Measurements from ENCODE around the gene CYB5R4. TPM values are rescaled to one million over a fixed set of nuclear protein-coding genes. Genes with fewer than 3 reads are reported as not detected.

CYB5R4 gene
- 10.4 TPM for polyA plus RNA-seq (ENCODE audit: insufficient read length)

DNA sequence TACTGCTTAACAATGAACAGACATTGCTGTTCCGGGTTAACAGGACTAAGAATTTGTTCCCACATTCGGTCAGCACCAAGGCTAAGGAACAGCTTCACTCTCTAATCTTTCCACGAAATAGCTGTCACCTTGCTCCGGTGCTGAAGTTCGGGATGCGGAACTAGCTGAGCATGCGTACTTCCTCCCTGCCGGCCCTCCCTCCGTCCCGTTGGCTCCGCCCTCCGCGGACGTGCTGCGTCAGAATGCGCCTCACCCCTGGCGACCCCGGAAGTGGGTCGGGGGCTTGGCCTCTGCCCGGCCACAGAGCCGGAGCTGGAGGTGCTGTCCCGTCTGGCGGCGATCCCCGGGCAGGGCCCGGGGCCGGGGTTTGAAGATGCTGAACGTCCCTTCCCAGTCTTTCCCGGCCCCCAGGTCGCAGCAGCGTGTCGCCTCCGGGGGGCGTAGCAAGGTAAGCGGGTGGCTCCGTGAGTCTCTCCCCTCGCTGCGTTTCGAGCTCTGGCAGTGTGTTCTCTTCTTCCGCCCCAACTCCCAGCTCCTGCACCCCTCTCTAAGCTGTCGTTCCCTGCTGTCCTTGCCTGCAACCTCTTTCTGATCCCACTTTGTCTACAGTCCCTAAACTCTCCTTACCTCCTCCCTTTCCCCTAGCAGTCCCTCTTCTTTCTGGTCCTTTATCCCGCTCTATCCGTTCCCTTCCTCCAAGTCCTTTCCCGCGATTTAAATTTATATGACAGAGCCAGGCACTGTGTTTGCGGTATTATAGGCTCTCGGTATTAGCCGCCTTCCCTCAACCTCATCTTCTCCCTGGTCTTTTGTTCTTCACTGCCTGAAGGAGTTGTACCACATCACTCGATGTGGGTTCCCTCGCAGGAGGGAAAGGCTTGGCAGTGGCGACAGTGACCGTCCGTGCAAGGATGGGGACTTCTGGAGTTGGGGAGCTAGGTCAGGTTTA is at the start of gene CYB5R4:
Gene CYB5R4, plus strand, starts transcription at position 280 of the 949 bp plus-strand sequence. Its CDS starts 94 bp downstream, at position 374.
- DNase-seq (ENCODE audit: low read depth) = peak; percentile 91

- no peak for DNase-seq (ENCODE audit: low read depth)
Observed at GRCh38 chr6:83812595-83812994, 46.9 kb upstream of the CYB5R4 start.

DNA sequence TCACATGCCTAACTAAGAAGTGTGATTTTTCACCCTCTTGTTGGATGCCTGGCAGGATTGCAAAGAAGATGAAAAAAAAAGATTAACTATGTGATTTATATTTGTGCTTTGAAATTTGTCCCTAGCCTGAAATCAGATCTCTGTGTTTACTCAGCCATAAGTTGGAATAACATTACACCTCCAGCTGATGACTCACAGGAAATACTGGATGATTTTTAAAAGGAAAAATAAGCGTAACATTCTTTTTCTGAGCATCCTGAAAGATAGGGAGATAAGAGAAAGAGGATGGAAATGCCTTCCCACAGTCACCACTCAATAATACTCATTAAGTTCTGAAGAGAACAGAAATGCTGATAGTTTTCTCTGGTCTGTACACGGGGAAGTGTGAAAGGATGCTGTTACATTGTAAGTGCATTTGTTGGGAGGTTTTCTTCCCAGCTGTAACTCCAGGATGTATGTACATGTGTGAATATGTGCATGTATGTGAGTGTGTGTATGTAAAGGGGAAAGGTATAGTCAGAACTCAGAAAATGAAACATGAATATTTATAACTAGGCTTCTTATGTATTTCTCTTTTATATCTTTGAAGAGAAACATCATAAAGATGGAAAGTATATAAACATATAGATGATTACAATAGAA is 43.7 kb upstream of the CYB5R4 start:
- no peak for DNase-seq (ENCODE audit: low read depth)

GRCh38 chr6:83822629-83823169 is 36.8 kb upstream of the CYB5R4 start:
- no peak for DNase-seq (ENCODE audit: low read depth)

GRCh38 chr6:83824388-83824801 is 35.1 kb upstream of the CYB5R4 start:
- no peak for DNase-seq (ENCODE audit: low read depth)

DNA sequence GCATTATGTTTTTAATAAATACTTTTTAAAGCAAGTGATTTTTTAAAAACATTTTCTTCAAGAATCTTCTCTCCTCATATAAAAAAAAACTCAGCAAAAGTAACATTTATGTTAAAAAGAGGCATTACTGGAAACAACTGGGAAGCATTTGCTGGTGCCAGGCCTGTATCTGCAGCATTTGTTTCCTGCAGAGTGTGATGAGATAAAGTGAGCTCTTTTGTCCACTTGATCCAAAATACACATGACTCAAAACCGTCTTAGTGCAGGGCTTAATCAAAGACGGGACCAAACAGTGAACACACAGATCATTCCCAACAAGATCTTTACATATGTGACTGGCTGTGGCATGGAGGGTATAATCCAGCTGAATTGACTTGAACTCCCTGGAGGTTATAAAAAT is 34.7 kb upstream of the CYB5R4 start:
- DNase-seq (ENCODE audit: low read depth) = no peak

- no peak for DNase-seq (ENCODE audit: low read depth)
Observed at GRCh38 chr6:83827050-83827449, 32.4 kb upstream of the CYB5R4 start.

DNA sequence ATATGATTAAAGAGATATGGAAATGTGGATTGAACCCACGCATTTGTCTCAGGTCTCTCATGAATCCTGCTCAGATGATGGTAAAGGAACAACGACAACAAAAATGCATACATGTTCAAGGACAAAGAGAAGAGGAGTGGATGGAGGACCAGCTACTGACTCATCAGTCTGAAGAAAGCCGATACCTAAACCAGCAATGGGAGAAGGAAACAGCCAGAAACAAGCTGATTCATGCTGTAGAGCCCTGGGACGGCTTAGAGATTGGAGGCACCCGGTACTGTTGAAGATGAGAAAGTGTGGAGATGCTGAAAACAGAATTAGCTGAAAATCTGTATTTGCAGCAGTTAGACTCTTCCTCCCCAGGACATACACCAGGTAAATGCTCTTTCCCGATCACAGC is 20.8 kb upstream of the CYB5R4 start:
- no peak for DNase-seq (ENCODE audit: low read depth)

DNA sequence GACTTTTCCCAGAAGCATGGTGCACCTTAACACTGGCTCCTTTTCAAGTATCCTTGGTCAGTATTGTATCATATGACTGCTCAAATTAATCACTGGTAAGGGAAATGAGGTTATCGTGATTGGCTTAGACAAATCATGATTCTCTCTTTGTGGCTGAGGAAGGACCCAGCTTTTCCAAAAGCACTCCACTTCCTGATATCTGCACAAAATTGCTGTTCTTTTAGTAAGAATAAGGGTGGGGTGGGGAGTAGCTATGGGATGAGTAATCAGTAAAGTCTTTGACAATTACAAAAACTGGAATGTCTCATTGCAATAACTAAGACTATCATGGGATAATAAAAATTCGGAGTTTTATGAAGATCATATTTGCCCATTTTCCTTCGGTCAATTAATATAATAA is 15.3 kb upstream of the CYB5R4 start:
- no peak for DNase-seq (ENCODE audit: low read depth)

DNA sequence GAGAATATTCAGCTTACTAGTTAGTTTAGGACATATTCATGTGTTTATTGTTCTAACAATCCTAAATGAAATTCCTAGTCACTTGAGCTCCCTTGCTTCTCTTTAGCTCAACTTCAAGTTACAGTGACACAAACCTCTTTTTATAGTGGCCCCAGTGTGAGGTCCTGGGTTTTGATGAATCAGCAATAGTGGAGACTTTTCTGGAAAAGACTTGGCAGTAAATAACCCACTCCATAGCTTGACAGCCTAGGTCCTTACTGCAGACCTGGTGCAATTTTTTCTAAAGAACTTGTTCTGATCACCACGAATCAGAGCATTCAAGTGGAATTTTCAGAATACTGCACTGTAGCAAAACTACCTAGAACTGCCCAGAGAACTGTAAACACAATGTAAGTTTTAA is 13.2 kb upstream of the CYB5R4 start:
- no peak for DNase-seq (ENCODE audit: low read depth)

GRCh38 chr6:83847179-83847578 is 12.3 kb upstream of the CYB5R4 start:
- no peak for DNase-seq (ENCODE audit: low read depth)

DNA sequence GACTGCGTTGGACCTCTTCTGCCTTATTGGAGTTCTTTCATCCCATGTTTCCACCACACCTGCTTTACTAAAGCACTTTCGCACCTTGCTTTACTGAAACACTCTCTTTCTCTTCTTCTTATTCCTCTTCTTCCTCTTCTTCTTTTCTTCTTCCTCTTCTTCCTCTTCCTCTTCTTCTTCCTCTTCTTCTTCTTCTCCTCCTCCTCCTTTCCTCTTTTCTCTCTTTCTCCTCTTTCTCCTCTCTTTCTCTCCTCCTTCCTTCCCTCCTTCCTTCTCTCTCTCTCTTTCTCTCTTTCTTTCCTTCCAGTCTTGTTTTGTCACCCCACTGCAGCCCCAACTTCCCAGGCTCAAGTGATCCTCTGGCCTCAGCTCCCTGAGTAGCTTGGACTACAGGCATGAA is 10.4 kb upstream of the CYB5R4 start:
- no peak for DNase-seq (ENCODE audit: low read depth)

DNA sequence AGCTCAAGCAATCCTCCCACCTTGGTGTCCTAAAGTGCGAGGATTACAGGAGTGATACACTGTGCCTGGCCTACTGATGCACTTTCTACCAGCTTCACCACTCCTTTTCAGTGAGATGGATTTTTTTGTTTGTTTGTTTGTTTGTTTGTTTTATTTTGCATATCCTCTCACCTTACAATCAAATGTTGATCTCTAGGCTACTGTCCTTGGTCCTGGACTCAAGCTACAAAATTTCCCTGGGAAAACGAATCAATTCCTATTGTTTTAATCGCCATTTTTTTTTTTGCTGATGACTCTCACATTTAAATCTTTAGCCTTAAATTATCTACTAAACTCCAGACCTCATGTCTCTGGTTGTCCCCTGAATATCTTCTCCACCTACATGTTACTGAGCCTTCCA is 9.9 kb upstream of the CYB5R4 start:
- no peak for DNase-seq (ENCODE audit: low read depth)

GRCh38 chr6:83852528-83853177 is 6.8 kb upstream of the CYB5R4 start:
- DNase-seq (ENCODE audit: low read depth) = no peak

DNA sequence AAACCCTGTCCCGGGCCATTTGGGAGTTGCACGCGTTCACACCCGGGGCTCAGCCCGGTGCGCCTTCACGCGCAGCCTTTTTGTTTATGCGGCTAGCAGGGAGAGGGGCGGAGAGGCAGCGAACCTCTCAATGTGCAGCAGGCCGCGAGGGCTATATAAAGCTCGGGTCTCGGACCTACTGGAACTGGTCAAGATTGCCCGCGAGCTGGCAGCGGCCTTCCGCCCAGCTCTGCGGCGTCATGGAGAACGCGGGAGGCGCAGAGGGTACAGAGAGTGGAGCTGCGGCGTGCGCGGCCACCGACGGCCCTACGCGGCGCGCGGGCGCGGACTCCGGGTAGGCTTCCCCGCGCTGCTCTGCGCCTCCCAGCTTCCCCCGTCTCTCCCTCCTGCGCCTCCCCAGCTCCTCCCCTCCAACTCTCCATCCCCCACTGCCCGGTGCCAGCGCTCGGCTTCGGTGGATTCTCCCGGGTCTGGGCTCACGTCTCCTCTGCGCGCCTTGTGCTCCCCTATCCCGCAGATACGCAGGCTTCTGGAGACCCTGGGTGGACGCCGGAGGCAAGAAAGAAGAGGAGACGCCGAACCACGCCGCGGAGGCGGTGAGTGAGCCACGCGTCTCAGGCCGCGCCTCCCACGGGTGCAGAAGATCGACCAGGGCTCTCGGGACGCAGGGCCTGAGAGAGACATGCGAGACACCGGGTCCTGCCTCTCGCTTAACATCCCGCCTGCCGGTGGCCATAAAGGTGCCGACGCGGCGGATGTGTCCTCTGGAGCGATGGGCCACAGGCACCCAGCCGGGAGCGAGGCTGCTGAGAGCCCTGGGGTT is 6.1 kb upstream of the CYB5R4 start, which contains the start of gene RIPPLY2:
Gene RIPPLY2, plus strand, starts transcription at position 183 of the 823 bp plus-strand sequence. Its CDS starts 57 bp downstream, at position 240.
- DNase-seq (ENCODE audit: low read depth) = no peak

DNA sequence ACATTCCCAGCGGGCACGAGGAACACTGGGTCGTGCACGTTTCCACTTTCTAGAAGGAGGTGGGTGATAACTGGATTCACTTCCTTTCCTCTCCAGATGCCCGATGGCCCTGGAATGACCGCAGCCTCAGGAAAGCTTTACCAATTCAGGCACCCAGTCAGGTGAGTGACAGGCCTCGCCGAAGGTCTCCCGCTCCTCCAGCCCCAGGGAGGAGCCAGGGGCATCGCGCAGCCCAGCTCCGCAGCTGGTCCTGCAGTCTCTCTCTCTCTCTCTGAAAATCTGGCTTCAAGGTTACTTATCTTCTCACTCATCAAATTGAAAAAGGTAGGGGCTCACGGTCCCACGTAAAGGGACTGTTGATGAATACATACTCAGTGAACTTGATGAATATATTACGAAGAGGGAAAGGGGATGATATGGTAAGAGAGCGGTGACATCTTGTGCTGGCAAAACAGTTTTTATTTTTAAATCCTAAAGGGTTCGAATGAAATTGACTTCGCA is 5.4 kb upstream of the CYB5R4 start:
- no peak for DNase-seq (ENCODE audit: low read depth)

GRCh38 chr6:83854766-83855165 is 4.7 kb upstream of the CYB5R4 start:
- no peak for DNase-seq (ENCODE audit: low read depth)

DNA sequence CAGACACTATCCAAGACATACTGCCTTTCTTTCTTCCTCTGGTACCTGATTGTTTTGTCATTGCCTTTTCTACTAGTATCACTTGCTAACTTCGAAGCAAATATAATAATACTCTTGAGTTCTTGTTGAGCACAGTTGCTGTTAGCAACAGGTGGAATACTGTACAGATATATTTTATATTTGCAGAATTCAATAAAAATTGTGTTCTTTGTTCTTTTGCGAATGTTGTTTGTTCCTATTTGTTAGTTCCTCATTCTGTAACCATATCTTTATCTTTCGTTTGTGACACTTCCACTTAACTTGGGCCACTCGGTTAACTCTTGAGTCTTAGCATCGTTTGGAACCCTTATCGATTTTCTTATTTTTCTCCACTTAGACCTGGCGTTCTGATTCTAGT is 868 bp downstream of the CYB5R4 start:
- DNase-seq (ENCODE audit: low read depth) = no peak

DNA sequence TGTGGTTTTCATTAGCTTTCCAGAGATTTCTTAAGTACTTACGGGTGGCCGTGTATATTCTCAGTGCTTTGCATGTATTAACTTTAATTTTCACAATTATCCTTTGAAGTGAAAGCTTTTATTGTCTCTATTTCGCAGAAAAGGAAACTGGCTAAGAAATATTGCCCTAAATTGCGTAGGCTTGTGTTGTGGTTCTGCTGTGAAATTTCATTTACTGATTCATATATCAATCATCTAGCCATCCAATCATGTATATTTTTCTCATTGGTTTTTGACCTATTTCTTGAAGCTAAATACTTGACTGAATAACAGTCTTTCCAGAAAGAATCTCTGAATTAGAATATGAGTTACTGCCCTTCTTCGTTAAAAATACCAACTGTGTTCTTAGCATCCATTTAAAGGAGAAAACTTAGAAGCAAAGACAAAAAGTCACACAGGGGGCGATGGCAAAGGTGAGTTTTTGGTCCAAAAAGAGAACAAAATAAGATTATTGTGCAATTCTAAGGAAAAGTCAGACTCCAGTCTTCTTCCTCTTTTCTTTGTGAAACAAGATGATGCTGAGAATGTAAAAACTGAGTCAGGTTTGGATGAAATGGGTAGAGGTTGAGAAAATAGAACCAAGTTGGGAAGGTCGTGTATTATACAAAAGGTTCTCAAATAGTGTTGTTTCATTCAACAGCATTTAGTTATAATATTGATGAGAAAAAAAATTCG is 1.4 kb downstream of the CYB5R4 start:
- DNase-seq (ENCODE audit: low read depth) = no peak

- DNase-seq (ENCODE audit: low read depth) = no peak
Observed at GRCh38 chr6:83862776-83863471, 3.4 kb downstream of the CYB5R4 start.

Measured in forelimb muscle (tissue), 1 donor.